ENCODE measurements around the gene TMEM242.

TMEM242 gene

GRCh38 chr6:157246771-157247484, 76.4 kb downstream of the TMEM242 start:
- H3K9me3 ChIP-seq (ENCODE audit: insufficient read depth, low read depth, low read length) = 0 out of 2 replicates have a peak, but pooled peaks cover 4% of the 10 kb centered on the region
- no peaks in the 10 kb centered on the region for H3K79me2 ChIP-seq (ENCODE audit: insufficient read depth, low read length)
- TF ChIP-seq CTCF (conservative IDR thresholded peaks at IDR 0.05; ENCODE audit: low read length) (no peak), EZH2phosphoT487 (IDR thresholded peaks at IDR 0.05; ENCODE audit: borderline replicate concordance) (no peak)
- H4K20me1 ChIP-seq (ENCODE audit: insufficient read depth, low read length, poor library complexity, severe bottlenecking) = no peaks in the 10 kb centered on the region
- no peaks in the 10 kb centered on the region for H3K9me2 ChIP-seq (replicated peaks; ENCODE audit: low read depth, low read length)
- H3K4me2 ChIP-seq (ENCODE audit: low read depth, low read length, poor library complexity, severe bottlenecking) = no peak overlapping the region
- no peak overlapping the region for H2AFZ ChIP-seq (ENCODE audit: low read length)
- no peaks in the 10 kb centered on the region for H3K4me1 ChIP-seq (ENCODE audit: insufficient read depth, low read length, poor library complexity, severe bottlenecking)
- H3K9ac ChIP-seq (ENCODE audit: low read depth, low read length, poor library complexity, severe bottlenecking) = no peak overlapping the region
- no peaks in the 10 kb centered on the region for H3K36me3 ChIP-seq (ENCODE audit: insufficient read depth, low read length)
- no peak overlapping the region for H3K4me3 ChIP-seq (ENCODE audit: low read length, poor library complexity, severe bottlenecking)
- no peaks in the 10 kb centered on the region for H3K27me3 ChIP-seq (ENCODE audit: insufficient read depth, low read length, poor library complexity, severe bottlenecking)
- no peaks in the 10 kb centered on the region for H3F3A ChIP-seq (ENCODE audit: low read depth)

- TF ChIP-seq EZH2phosphoT487 (IDR thresholded peaks at IDR 0.05; ENCODE audit: borderline replicate concordance) (no peak), CTCF (conservative IDR thresholded peaks at IDR 0.05; ENCODE audit: low read length) (no peak)
- H3K4me2 ChIP-seq (ENCODE audit: low read depth, low read length, poor library complexity, severe bottlenecking) = no peak overlapping the region
- no peak overlapping the region for H3K4me3 ChIP-seq (ENCODE audit: low read length, poor library complexity, severe bottlenecking)
- H3K79me2 ChIP-seq (ENCODE audit: insufficient read depth, low read length) = no peaks in the 10 kb centered on the region
- no peaks in the 10 kb centered on the region for H4K20me1 ChIP-seq (ENCODE audit: insufficient read depth, low read length, poor library complexity, severe bottlenecking)
- no peaks in the 10 kb centered on the region for H3F3A ChIP-seq (ENCODE audit: low read depth)
- no peaks in the 10 kb centered on the region for H3K4me1 ChIP-seq (ENCODE audit: insufficient read depth, low read length, poor library complexity, severe bottlenecking)
- no peaks in the 10 kb centered on the region for H3K9me2 ChIP-seq (replicated peaks; ENCODE audit: low read depth, low read length)
- H3K9me3 ChIP-seq (ENCODE audit: insufficient read depth, low read depth, low read length) = 0 out of 2 replicates have a peak, but pooled peaks cover 4% of the 10 kb centered on the region
- no peaks in the 10 kb centered on the region for H3K27me3 ChIP-seq (ENCODE audit: insufficient read depth, low read length, poor library complexity, severe bottlenecking)
- H3K36me3 ChIP-seq (ENCODE audit: insufficient read depth, low read length) = no peaks in the 10 kb centered on the region
- H3K9ac ChIP-seq (ENCODE audit: low read depth, low read length, poor library complexity, severe bottlenecking) = no peak overlapping the region
- H2AFZ ChIP-seq (ENCODE audit: low read length) = no peak overlapping the region
These were observed 77.2 kb downstream of the TMEM242 start for GRCh38 chr6:157246048-157246630.

DNA sequence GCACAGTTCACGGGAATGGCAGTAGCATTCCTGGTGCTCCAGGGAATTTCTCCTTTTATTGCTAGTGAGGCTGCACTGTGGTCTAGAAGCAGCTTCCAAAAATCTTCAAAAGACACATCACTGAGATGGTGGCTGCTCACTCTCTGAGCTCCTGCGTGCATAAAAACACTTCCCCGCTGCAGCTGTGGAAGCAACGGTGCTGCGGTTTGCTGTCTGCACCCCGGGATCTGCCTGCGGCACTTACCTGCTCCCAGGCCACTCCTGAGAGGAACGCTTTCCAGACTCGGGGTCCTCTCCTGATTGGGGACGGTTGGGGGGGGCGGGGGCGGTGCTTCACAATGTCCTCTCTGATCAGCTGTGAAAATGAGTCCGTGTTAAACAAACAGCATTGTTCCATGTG, 77.9 kb downstream of the TMEM242 start:
- Histone ChIP-seq H3K27me3 (ENCODE audit: insufficient read depth, low read length, poor library complexity, severe bottlenecking) (no peaks in the 10 kb centered on the region), H3K9me3 (ENCODE audit: insufficient read depth, low read depth, low read length) (0 out of 2 replicates have a peak, but pooled peaks cover 4% of the 10 kb centered on the region), H4K20me1 (ENCODE audit: insufficient read depth, low read length, poor library complexity, severe bottlenecking) (no peaks in the 10 kb centered on the region), H3K79me2 (ENCODE audit: insufficient read depth, low read length) (no peaks in the 10 kb centered on the region), H3K4me1 (ENCODE audit: insufficient read depth, low read length, poor library complexity, severe bottlenecking) (no peaks in the 10 kb centered on the region), H3K36me3 (ENCODE audit: insufficient read depth, low read length) (no peaks in the 10 kb centered on the region), H3K4me3 (ENCODE audit: low read length, poor library complexity, severe bottlenecking) (no peak overlapping the region), H3K4me2 (ENCODE audit: low read depth, low read length, poor library complexity, severe bottlenecking) (no peak overlapping the region), H3K9me2 (replicated peaks; ENCODE audit: low read depth, low read length) (no peaks in the 10 kb centered on the region), H3F3A (ENCODE audit: low read depth) (no peaks in the 10 kb centered on the region), H2AFZ (ENCODE audit: low read length) (no peak overlapping the region), H3K9ac (ENCODE audit: low read depth, low read length, poor library complexity, severe bottlenecking) (no peak overlapping the region)
- no peak for TF ChIP-seq EZH2phosphoT487 (IDR thresholded peaks at IDR 0.05; ENCODE audit: borderline replicate concordance)

Data from Loucy (cell line).